ENCODE results near the gene BBS2. TPM values are rescaled to one million over a fixed set of nuclear protein-coding genes. Genes with fewer than 3 reads are reported as not detected.

BBS2 gene
- 29.7 and 49.2 TPM in 2 replicates for total RNA-seq

DNA sequence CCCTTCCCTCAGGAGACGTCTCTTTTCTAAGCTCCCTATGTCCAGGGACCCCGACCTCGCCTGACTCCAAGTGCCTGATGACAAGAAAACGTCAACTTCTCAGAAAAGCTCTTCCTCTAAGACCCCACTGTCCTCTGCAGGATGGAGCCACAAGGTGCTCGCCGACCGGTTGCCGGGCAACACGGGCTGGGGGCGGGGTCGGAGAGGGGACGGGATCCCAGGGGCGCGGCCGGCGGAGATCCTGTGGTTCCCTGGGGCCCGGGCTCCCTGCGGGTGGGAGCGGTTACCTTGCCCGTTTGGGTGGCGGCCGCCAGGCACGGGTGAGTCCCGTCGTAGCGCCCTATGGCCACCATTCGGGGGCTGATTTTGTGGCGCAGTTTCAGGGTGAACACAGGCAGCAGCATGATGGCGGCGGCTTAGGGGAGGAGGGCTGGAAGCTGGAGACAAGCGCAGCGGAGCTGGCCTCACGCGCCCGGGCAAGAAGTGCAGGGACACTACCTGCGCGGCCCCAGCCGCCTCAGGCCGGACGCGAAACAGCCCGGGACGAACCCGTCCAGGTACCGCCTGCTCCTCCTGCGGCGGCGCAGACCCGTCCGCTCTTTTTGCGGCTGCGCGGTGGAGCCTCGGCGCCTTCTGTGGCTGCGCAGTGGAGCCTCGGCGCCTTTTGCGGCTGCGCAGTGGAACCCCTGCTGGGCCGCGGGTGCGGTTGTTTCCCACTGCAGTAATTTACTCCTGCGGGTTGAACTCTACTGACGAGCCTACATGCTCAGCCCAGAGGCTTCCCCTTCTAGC is at the start of gene BBS2:
Gene BBS2, minus strand, starts transcription at position 566 of the 792 bp plus-strand sequence. Its CDS starts 162 bp downstream, at position 404.
- peak; percentile 22 for DNase-seq (ENCODE audit: low read depth, low spot score)

DNA sequence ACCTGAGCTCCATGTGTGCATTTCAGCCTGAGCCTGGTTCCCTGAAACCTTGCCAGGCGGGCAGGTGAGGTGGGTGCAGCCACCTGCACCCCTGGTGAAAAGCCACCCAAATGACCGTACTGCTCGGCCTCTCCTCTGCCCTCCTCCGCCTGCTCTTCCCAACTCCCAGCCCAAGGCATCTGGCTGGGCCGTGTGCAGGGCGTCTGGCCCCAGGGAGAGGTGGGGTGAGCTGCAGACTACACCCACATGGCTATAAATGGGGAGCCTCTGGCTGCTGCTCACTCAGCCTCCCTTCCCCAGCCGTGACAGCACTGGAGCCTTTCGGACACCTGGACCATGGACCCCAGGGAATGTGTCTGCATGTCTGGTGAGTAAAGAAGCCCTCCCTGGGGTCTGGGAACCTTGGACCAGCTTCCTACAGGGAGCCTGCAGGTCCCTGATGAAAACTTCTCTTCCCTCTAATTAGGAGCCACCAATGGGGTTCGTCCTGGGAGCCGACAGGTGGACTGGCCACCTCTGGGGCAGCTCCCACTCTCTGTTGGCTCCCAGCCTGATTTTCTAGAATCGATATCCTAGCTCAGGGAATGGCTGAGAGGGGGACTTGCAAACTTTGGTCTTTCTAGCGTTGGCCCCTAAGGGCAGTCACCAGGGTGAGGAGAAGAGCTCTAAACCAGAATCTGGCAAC is 45.1 kb upstream of the BBS2 start, which contains the start of gene MT4:
Gene MT4, plus strand, starts transcription at position 281 of the 685 bp plus-strand sequence. Its CDS starts 56 bp downstream, at position 337.
- no peak for DNase-seq (ENCODE audit: low read depth, low spot score)

DNA sequence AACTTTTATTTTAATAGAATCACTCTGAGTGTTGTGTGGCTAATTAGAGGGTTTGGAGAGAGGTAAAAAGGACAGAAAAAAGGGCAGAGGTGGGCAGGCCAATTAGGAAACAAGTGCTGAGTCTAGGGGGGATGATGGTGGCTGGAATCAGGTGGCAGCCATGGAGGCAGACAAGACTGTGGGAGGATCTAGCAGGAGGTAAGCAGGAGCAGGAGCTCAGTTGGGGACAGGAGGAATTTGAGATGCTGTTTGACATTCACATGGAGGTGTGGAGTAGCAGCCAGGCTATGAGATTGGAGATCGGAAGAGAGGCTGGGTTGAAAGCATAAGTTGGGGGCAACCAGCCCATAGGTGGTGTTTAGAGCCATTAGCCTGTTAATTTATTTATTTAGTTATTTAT is 41.3 kb upstream of the BBS2 start:
- DNase-seq (ENCODE audit: low read depth, low spot score), result no peak

- no peak for DNase-seq (ENCODE audit: low read depth, low spot score)
Observed at GRCh38 chr16:56560447-56560846, 40.6 kb upstream of the BBS2 start.

DNA sequence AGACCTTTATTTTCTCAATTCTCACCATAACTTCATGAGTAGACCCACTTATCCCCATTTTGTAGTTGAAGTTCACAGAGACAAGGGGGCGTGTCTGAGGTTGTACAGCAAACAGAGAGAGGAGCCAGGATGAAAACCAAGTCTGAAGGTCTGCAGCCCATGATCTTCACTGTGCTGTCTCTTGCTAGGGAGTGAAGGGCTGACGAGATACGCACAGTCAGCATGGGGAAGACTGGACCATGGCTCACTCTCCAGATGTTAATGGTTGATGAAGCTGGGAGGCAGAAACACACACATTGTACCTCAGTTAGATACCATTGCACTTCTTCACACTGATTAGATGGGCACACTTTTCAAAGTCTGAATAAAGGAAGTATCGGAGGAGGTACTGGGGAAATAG is 39.3 kb upstream of the BBS2 start:
- no peak for DNase-seq (ENCODE audit: low read depth, low spot score)

DNA sequence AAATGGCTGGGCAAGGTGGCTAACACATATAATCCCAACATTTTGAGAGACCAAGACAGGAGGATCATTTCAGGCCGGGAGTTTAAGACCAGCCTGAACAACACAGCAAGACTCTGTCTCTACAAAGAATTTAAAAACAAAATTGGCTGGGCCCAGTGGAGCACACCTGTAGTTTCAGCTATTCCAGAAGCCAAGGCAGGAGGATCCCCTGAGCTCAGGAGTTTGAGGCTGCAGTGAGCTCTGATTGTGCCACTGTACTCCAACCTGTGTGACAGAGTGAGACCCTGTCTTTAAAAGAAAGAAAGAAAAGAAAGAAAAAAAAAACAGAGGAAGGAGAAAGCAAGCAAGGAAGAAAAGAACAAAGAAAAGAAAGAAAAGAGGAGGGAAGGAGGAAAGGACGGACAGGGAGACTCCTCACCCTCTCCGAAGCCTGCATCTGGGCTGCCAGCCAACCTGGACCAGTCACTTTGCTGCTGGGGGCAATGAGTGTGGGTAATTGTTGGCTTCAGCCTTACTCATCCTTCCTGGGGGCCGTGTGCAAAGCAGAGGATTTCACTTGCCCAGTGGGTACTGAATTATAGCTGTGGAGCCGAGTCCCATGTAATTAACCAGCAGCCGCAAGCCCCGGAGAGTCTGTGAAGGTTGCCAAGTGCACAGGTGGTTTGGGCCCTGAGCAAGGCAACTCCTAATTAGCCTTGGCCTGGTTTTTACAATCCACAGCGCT is 38.4 kb upstream of the BBS2 start:
- DNase-seq (ENCODE audit: low read depth, low spot score), result no peak

GRCh38 chr16:56554441-56554840 is 34.6 kb upstream of the BBS2 start:
- DNase-seq (ENCODE audit: low read depth, low spot score), result no peak

GRCh38 chr16:56551796-56552738 is 32.2 kb upstream of the BBS2 start:
- DNase-seq (ENCODE audit: low read depth, low spot score), result no peak

DNA sequence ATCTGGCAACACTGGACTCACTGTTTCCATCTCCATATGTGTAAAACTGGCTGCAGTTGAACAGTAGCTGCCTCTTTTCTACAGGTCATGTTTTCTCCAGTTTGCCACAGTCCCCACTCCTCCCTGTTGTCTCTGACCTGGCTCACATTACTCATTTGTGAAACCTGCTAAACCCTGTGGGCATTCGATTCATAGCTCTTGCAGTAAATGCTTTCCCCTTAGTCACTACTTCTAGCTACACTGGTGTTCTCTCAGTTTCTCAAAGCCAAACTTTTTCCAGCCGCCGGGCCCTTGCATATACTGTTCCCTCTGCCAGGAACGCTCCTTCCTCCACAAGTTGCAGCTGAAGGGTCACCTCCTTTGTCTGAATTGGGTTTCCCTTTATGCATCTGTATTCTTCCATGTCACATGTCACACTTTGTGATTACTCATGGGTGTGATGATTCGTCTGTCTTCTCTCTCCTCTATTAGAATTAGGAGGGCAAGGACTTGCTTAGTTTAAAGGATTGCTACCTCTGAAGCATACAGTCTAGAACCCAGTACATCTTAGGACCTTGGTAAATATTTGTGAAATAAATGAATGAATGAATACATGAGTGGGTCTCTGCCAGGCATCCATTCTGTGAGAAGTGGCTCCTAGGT is 30.0 kb upstream of the BBS2 start:
- DNase-seq (ENCODE audit: low read depth, low spot score), result no peak

- no peak for DNase-seq (ENCODE audit: low read depth, low spot score)
Observed at GRCh38 chr16:56549161-56549560, 29.3 kb upstream of the BBS2 start.

- DNase-seq (ENCODE audit: low read depth, low spot score), result no peak
Observed at GRCh38 chr16:56547949-56548567, 28.2 kb upstream of the BBS2 start.

- DNase-seq (ENCODE audit: low read depth, low spot score), result no peak
Observed at GRCh38 chr16:56547120-56547948, 27.5 kb upstream of the BBS2 start.

DNA sequence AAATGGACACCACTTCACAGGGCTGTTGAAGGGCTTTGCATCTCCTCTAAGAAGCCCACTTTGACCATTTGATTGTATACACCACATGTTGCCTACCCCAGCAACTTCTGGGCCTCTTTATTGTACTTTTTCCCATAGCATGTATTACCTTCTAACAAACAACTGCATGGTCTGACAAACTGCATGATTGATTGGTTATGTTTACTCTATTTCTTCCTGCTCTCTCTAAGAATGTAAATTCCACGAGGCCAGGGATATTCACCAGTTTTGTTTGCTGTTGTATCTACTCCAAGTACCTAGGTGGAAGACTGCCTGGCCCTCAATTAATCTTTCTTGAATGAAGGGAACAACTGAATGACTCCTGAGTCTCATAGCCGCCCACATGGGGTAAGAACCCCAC is 22.2 kb upstream of the BBS2 start:
- no peak for DNase-seq (ENCODE audit: low read depth, low spot score)

- DNase-seq (ENCODE audit: low read depth, low spot score), result no peak
Observed at GRCh38 chr16:56539656-56540055, 19.8 kb upstream of the BBS2 start.

DNA sequence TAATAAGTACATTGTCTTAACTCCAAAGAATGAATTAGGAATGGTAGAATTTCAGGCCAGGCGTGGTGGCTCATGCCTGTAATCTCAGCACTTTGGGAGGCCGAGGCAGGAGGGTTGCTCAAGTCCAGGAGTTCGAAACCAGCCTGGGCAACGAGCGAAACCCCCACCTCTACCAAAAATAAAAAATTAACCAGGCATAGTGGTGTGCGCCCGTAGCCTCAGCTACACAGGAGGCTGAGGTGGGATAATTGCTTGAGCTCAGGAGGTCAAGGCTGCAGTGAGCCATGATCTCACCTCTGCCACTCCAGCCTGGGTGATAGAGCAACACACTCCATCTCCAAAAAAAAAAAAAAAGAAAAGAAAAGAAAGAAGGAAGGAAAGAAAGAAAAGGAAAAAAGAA is 18.5 kb upstream of the BBS2 start:
- DNase-seq (ENCODE audit: low read depth, low spot score), result no peak

- no peak for DNase-seq (ENCODE audit: low read depth, low spot score)
Observed at GRCh38 chr16:56534847-56535383, 15.1 kb upstream of the BBS2 start.

DNA sequence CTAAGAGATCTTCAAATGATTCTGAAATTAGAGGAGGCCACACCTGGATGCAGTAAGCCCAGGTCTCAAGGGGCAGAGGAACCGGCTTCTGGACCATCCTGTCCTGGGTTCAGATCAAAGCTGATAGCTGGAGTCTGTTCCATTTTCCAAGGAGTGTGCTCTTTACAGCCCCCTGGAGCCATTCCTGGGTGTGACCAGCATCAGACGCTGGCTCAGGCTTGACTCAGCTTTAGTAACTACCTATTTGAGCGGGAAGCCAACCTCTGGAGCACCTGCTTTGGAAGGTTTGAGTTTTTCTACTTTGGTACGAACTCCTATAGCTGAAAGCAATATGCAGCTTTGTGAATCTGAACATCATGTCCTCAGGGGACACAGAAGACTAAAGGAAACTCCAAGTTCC is 12.9 kb upstream of the BBS2 start:
- DNase-seq (ENCODE audit: low read depth, low spot score), result no peak

DNA sequence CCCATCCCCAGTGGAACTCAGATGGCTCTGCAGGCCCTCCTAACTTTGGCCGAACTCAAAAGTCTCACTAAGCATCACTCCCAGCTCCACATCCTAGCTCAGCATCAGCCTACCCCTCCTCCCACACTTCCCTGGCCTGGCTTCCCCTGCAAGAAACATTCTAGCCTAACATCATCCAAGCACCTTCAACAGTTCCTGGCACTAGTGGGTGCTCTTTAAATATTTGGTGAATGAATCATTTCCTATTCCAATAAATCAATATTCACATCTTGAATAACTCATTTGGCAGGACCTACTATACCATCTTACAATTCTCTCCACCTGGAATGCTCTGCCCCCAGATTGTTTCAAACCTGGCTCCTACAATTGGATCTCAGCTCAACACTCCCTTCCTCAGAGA is 11.0 kb upstream of the BBS2 start:
- DNase-seq (ENCODE audit: low read depth, low spot score), result no peak

- DNase-seq (ENCODE audit: low read depth, low spot score), result peak; percentile 32
Observed at GRCh38 chr16:56525236-56525635, 5.4 kb upstream of the BBS2 start.

All from pulmonary artery endothelial cell (primary cell).